ENCODE results near the gene MESP2.

DNA sequence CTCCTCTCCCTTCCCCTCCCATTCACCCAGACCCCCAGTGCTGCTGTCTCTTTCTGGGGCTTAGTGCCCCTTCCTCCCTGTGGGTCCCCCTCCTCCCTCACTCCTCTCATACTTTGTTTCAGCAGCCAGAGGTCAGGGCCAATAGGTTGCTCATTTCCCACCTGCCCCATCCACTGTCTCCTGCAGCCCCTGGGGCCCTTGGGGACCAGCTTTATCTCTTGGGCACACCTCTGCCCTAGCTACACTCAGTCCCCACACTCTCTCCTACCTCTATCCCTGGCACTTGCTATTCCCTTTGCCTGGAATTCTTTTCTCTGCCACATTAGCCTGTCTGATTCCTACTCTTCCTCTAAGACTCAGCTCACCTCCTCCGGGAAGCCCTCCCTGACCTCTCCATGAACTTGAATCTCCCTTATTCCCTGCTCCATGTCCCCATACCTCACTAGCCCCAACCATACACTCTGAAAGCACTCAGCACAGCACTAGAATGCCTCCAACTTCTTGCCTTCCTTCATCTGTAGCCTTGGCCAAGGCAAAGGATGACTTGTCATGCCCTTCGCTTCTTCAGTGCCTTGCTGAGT, 23.9 kb downstream of the MESP2 start:
- TF ChIP-seq, protein P1, sequence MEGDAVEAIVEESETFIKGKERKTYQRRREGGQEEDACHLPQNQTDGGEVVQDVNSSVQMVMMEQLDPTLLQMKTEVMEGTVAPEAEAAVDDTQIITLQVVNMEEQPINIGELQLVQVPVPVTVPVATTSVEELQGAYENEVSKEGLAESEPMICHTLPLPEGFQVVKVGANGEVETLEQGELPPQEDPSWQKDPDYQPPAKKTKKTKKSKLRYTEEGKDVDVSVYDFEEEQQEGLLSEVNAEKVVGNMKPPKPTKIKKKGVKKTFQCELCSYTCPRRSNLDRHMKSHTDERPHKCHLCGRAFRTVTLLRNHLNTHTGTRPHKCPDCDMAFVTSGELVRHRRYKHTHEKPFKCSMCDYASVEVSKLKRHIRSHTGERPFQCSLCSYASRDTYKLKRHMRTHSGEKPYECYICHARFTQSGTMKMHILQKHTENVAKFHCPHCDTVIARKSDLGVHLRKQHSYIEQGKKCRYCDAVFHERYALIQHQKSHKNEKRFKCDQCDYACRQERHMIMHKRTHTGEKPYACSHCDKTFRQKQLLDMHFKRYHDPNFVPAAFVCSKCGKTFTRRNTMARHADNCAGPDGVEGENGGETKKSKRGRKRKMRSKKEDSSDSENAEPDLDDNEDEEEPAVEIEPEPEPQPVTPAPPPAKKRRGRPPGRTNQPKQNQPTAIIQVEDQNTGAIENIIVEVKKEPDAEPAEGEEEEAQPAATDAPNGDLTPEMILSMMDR (IDR thresholded peaks at IDR 0.05; ENCODE audit: poor library complexity), result no peak
- TF ChIP-seq EZH2 (IDR thresholded peaks at IDR 0.05; ENCODE audit: borderline replicate concordance), result no peak

Data from hepatocyte (in vitro differentiated cells).